NCI-H510A (cell line): Measurements from ENCODE around the gene SUN2.

Experiments
- DNase-seq: peaks from one replicate; lab custom pipeline; 2025; lab: John Stamatoyannopoulos, UW

SUN2 gene

DNA sequence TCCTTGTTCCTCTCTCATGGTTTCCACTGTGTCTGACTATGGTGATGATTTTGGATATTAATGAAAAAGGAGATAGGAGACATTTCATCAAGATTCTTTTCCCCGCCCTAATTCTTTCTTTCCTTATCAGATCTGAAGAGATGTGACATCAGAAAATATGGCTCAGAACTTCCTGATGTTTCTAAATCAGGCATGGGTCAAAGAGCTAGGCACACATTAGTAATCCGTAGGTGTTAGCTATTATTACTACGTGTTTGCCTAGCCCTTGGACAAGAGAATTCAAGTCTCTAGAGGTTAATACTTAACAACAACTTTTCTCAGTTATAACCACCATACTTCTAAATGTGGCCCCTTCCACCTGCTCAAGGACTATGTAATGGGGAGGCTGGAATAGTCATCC lies 60.9 kb downstream of the SUN2 start:
- no peak for DNase-seq

DNA sequence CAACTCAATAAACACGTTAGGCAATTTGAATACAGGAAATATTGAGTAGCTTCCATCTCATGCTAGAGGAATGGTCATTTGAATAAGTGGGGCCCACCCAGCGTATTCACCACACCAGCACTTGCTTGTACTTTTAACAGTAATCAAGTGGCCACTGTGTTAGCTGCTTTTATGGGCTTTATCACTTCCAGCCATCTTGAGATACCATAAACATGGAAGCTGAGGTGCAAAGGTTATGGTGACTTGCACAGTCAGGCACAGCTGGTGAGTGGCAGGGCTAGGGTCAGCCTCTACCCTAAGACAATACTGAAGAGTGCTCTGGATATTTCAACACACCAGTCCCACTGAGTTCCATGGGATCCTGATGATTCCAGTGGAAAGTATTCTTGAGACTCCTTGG lies 61.7 kb downstream of the SUN2 start:
- no peak for DNase-seq

DNA sequence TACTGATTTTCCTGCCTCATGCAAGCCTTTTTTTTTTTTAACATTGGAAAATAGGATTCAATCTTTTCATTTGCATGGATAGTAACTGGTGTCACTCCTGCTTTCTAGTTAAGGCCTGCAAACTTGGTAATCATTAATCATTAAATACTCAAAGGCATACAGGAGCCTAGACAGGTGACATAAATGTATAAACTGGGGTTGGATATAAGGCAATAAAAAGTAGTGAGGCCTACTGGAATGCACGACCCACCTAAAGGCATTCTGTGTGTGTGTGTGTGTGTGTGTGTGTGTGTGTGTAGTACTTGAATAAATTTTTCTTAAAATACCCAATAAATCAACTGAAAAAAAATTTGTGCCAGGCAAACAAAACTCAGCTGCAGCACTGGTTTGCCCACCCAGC lies 66.1 kb downstream of the SUN2 start:
- no peak for DNase-seq

DNA sequence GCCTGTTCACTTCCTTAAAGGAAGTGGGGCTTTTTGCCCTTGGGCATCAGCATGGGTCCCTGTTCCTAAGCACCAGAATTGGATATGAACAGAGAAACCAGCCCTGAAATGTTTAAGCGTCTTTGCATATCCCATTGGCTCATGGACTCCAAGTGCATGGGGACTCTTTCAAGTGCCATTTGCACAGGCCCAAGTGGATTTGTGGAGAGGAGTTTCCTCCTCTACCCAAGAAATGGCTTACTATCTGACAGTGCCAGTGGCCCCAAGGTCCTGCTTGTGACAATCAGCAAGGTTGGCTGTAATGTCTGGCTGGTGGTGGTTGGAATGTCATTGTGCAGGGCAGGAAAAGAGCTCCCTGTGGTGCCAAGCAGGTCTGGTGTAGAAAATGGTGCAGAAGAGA lies 70.0 kb downstream of the SUN2 start:
- DNase-seq, result no peak

DNA sequence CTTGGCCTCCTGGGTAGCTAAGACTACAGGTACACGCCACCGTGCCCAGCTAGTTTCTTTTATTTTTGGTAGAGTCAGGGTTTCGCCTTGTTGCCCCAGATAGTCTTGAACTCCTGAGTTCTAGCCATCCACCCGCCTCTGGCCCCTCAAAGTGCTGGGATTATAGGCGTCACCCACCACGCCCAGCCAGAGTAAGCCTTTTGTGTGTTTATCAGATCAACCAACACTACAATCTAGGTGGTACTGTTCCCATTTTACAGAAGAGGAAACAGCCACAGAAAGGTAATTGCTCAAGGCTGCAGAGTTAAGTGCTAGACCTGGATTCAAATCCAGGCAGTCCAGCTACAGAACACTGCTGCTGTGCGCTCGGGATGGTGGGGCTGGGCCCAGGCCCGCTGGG lies 70.9 kb downstream of the SUN2 start:
- DNase-seq, result no peak
